OCI-LY3 (cell line): Measurements from ENCODE around the gene CALU.

Experiments used
- H2AFZ ChIP-seq: fragments of 200-600, 300-600 bp; shearing (Covaris generic); 2 replicates; pipeline ENCODE4 v1.6.0; 2014; ENCODE audit warnings: antibody characterized with exemption, low read depth, low read length
- H3K27ac ChIP-seq: fragments of 200-600, 300-600 bp; sonication (generic); 2 replicates; pipeline ENCODE4 v1.5.1; 2014; ENCODE audit warnings: mild to moderate bottlenecking, low read length, moderate library complexity, mixed read lengths
- H3K27me3 ChIP-seq: fragments of 200-600, 300-600 bp; sonication (generic); 2 replicates; pipeline ENCODE4 v1.6.1; 2014; ENCODE audit warnings: low read depth, low read length, mixed read lengths
- H3K36me3 ChIP-seq: fragments of 200-600, 300-600 bp; sonication (generic); replicated peaks from 2 replicates; pipeline ENCODE3; 2014; ENCODE audit warnings: low read depth, low read length, mixed read lengths
- H3K4me1 ChIP-seq: fragments of 300-600, 200-600 bp; sonication (generic); 2 replicates; pipeline ENCODE4 v1.6.1; 2014; ENCODE audit warnings: low read length, mixed read lengths
- H3K4me2 ChIP-seq: fragments of 200-600, 300-600 bp; sonication (generic); 2 replicates; pipeline ENCODE4 v1.6.1; 2014; ENCODE audit warnings: low read length, mixed read lengths
- H3K4me3 ChIP-seq: fragments of 300-600, 200-600 bp; sonication (generic); 2 replicates; pipeline ENCODE4 v1.5.1; 2014; ENCODE audit warnings: antibody characterized with exemption, mild to moderate bottlenecking, low read length, moderate library complexity
- H3K79me2 ChIP-seq: fragments of 300-600, 200-600 bp; shearing (Covaris generic); 2 replicates; pipeline ENCODE4 v1.6.1; 2014; ENCODE audit warnings: mild to moderate bottlenecking, low read length, mixed read lengths
- H3K9ac ChIP-seq: fragments of 300-600, 200-600 bp; shearing (Covaris generic); 2 replicates; pipeline ENCODE4 v1.6.0; 2014; ENCODE audit warnings: mild to moderate bottlenecking, low read length, moderate library complexity
- H3K9me3 ChIP-seq: fragments of 200-600, 300-600 bp; shearing (Covaris generic); 2 replicates; pipeline ENCODE4 v1.6.1; 2014; ENCODE audit warnings: low read length, mixed read lengths; ENCODE audit not compliant: insufficient read depth
- H4K20me1 ChIP-seq: fragments of 200-600, 300-600 bp; sonication (generic); 2 replicates; pipeline ENCODE4 v1.6.1; 2016; ENCODE audit warnings: low read length, mixed read lengths; ENCODE audit not compliant: insufficient read depth
- CTCF ChIP-seq: fragments of 200-600, 300-600 bp; sonication (generic); IDR thresholded peaks from 2 replicates; pipeline ENCODE4 v1.5.1; 2014; ENCODE audit warnings: antibody characterized with exemption, low read length, low read depth
- EZH2phosphoT487 ChIP-seq: fragments of 200-600 bp; shearing (Covaris generic); IDR thresholded peaks from 2 replicates; pipeline ENCODE4 v1.6.1; 2018; ENCODE audit warnings: antibody characterized with exemption, mixed run types, low read depth

Gene CALU

GRCh38 chr7:128725531-128725930, 13.6 kb upstream of the CALU start:
- Histone ChIP-seq H3K27me3 (no peaks in the 10 kb centered on the region), H4K20me1 (no peaks in the 10 kb centered on the region), H3K4me3 (no peak overlapping the region), H3K36me3 (no peaks in the 10 kb centered on the region), H3K4me1 (no peaks in the 10 kb centered on the region), H3K9ac (no peak overlapping the region), H3K4me2 (no peak overlapping the region), H3K9me3 (no peaks in the 10 kb centered on the region), H2AFZ (0 out of 2 replicates have a peak overlapping the region, but pooled peaks have one; percentile 4), H3K27ac (no peak overlapping the region), H3K79me2 (no peaks in the 10 kb centered on the region)
- TF ChIP-seq CTCF (no peak), EZH2phosphoT487 (no peak)

- H3K9me3 ChIP-seq: no peaks in the 10 kb centered on the region
- H3K27ac ChIP-seq: no peak overlapping the region
- no peak overlapping the region for H3K9ac ChIP-seq
- H3K4me2 ChIP-seq: no peak overlapping the region
- H3K4me3 ChIP-seq: no peak overlapping the region
- no peaks in the 10 kb centered on the region for H4K20me1 ChIP-seq
- H3K4me1 ChIP-seq: no peaks in the 10 kb centered on the region
- no peaks in the 10 kb centered on the region for H3K36me3 ChIP-seq
- H3K79me2 ChIP-seq: no peaks in the 10 kb centered on the region
- H3K27me3 ChIP-seq: no peaks in the 10 kb centered on the region
- 0 out of 2 replicates have a peak overlapping the region, but pooled peaks have one; percentile 4 for H2AFZ ChIP-seq
- no peak for TF ChIP-seq CTCF
- no peak for TF ChIP-seq EZH2phosphoT487
These were observed 13.0 kb upstream of the CALU start for GRCh38 chr7:128726059-128726736.

DNA sequence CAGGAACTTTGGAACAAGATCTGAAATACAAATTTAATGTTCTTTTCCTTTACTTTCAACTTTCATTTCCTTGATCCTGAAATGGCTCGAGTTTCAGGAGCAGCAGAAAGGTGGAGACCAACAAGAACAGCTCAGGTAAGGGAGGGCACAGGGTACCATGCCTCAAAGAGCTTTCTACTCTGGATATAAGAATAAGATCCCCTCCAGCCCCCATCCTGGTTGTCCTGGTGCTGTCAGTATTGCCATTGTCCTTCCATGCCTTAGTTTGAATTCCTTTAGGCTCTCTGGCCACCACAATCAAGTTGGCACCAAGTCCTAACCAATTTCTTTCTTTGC, 12.5 kb upstream of the CALU start:
- Histone ChIP-seq H2AFZ (no peak overlapping the region), H3K4me1 (no peaks in the 10 kb centered on the region), H3K36me3 (no peaks in the 10 kb centered on the region), H3K27me3 (no peaks in the 10 kb centered on the region), H3K9me3 (no peaks in the 10 kb centered on the region), H4K20me1 (no peaks in the 10 kb centered on the region), H3K9ac (no peak overlapping the region), H3K79me2 (no peaks in the 10 kb centered on the region), H3K4me3 (no peak overlapping the region), H3K27ac (no peak overlapping the region), H3K4me2 (no peak overlapping the region)
- no peak for TF ChIP-seq EZH2phosphoT487
- TF ChIP-seq CTCF: no peak

DNA sequence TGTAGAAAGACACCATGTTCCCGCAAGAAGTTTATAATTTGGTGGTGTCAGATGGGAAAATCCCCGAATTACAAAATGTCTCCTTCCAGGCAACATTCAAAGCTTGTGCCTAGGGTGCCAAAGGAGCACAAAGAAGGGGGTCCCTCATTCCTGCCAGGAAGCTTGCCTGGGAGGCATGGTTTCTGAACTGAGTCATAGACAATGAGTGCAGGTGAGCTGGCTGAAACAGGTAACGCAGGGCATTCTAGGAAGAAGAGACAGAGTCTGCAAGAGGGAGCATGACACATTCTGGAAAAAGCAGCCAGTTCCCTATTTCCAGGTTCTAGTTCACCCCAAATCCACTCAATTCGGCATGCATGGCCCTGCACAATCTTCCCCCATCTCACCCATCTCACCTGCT, 11.9 kb upstream of the CALU start:
- Histone ChIP-seq H3K9me3 (no peaks in the 10 kb centered on the region), H4K20me1 (no peaks in the 10 kb centered on the region), H3K79me2 (no peaks in the 10 kb centered on the region), H3K4me3 (no peak overlapping the region), H3K27me3 (no peaks in the 10 kb centered on the region), H2AFZ (no peak overlapping the region), H3K4me1 (no peaks in the 10 kb centered on the region), H3K36me3 (no peaks in the 10 kb centered on the region), H3K9ac (no peak overlapping the region), H3K4me2 (no peak overlapping the region), H3K27ac (no peak overlapping the region)
- no peak for TF ChIP-seq EZH2phosphoT487
- no peak for TF ChIP-seq CTCF
